ENCODE data around the gene TEX261. TPM values are rescaled to one million over a fixed set of nuclear protein-coding genes. Genes with fewer than 3 reads are reported as not detected.

The TEX261 gene
- total RNA-seq, 1 donor from 2014 or later: 28.6 TPM

- DNase-seq (ENCODE audit: low read depth, low spot score): no peak
These were observed 56.6 kb downstream of the TEX261 start for GRCh38 chr2:70937866-70938585.

- DNase-seq (ENCODE audit: low read depth, low spot score): no peak
These were observed 57.5 kb downstream of the TEX261 start for GRCh38 chr2:70936979-70937811.

GRCh38 chr2:70936165-70936978, 58.3 kb downstream of the TEX261 start:
- no peak for DNase-seq (ENCODE audit: low read depth, low spot score)

Other genes starting within 250 kb of the TEX261 start
- gene ADD2, start 226.7 kb downstream of the TEX261 start, total RNA-seq: 2.6 and 4.6 TPM in 2 replicates
- not detected in 2 replicates for gene FIGLA, start 204.2 kb downstream of the TEX261 start, total RNA-seq
- gene CLEC4F, start 174.3 kb downstream of the TEX261 start, total RNA-seq: not detected in 2 replicates
- not detected in 2 replicates for gene CD207, start 159.1 kb downstream of the TEX261 start, total RNA-seq
- gene VAX2, start 94.3 kb downstream of the TEX261 start, total RNA-seq: 0.26 and 0.35 TPM in 2 replicates
- not detected in 2 replicates for gene ATP6V1B1, start 59.0 kb downstream of the TEX261 start, total RNA-seq
- gene ANKRD53, start 16.2 kb downstream of the TEX261 start, total RNA-seq: 0.14 and 0.20 TPM in 2 replicates
- gene NAGK, start 73.8 kb upstream of the TEX261 start, total RNA-seq: 46.0 and 67.7 TPM in 2 replicates
- 8.6 and 9.4 TPM in 2 replicates for gene MCEE, start 135.4 kb upstream of the TEX261 start, total RNA-seq
- 20.4 and 24.3 TPM in 2 replicates for gene MPHOSPH10, start 135.8 kb upstream of the TEX261 start, total RNA-seq
- gene PAIP2B, start 232.2 kb upstream of the TEX261 start, total RNA-seq: 0.40 and 1.2 TPM in 2 replicates

Measured in pulmonary artery endothelial cell (primary cell).